GM19438 (cell line): ENCODE results near the gene PUM1.

Source experiments
- ATAC-seq: cut with Tn5 transposase; IDR thresholded peaks from one replicate; pipeline ENCODE4 v1.9.1; 2021; ENCODE audit warnings: low read depth; ENCODE audit not compliant: unreplicated experiment

PUM1 gene

GRCh38 chr1:30911059-30911954 lies 154.2 kb downstream of the PUM1 start:
- ATAC-seq, result no peak

- no peak for ATAC-seq
Measured at GRCh38 chr1:30909365-30910068, 156.0 kb downstream of the PUM1 start.

GRCh38 chr1:30908696-30909364 lies 156.7 kb downstream of the PUM1 start, which contains the start of gene SDC3:
Gene SDC3 (minus strand): TSS chr1:30908758. CDS start chr1:30908586, 172 bp downstream.
- ATAC-seq, result no peak

GRCh38 chr1:30908316-30908695 lies 157.2 kb downstream of the PUM1 start:
- ATAC-seq, result no peak

GRCh38 chr1:30907481-30908315 lies 157.8 kb downstream of the PUM1 start:
- ATAC-seq, result no peak

- no peak for ATAC-seq
Measured at GRCh38 chr1:30906631-30907441, 158.7 kb downstream of the PUM1 start.

- no peak for ATAC-seq
Measured at GRCh38 chr1:30905916-30906620, 159.4 kb downstream of the PUM1 start.

GRCh38 chr1:30905403-30905802 lies 160.1 kb downstream of the PUM1 start:
- no peak for ATAC-seq

GRCh38 chr1:30904962-30905335 lies 160.6 kb downstream of the PUM1 start:
- no peak for ATAC-seq

- ATAC-seq, result no peak
Measured at GRCh38 chr1:30904191-30904961, 161.1 kb downstream of the PUM1 start.

GRCh38 chr1:30903343-30904034 lies 162.0 kb downstream of the PUM1 start:
- no peak for ATAC-seq

- ATAC-seq, result no peak
Measured at GRCh38 chr1:30902593-30903290, 162.8 kb downstream of the PUM1 start.

- ATAC-seq, result no peak
Measured at GRCh38 chr1:30901798-30902581, 163.5 kb downstream of the PUM1 start.

- no peak for ATAC-seq
Measured at GRCh38 chr1:30900931-30901560, 164.5 kb downstream of the PUM1 start.

- no peak for ATAC-seq
Measured at GRCh38 chr1:30900486-30900885, 165.0 kb downstream of the PUM1 start.
